ENCODE data around the gene LRPAP1.
"Not testable (repeated sequence)": the region's sequence is repeated elsewhere in the genome, so short reads cannot be mapped to it uniquely, and the experiment has no call there.

LRPAP1 gene

DNA sequence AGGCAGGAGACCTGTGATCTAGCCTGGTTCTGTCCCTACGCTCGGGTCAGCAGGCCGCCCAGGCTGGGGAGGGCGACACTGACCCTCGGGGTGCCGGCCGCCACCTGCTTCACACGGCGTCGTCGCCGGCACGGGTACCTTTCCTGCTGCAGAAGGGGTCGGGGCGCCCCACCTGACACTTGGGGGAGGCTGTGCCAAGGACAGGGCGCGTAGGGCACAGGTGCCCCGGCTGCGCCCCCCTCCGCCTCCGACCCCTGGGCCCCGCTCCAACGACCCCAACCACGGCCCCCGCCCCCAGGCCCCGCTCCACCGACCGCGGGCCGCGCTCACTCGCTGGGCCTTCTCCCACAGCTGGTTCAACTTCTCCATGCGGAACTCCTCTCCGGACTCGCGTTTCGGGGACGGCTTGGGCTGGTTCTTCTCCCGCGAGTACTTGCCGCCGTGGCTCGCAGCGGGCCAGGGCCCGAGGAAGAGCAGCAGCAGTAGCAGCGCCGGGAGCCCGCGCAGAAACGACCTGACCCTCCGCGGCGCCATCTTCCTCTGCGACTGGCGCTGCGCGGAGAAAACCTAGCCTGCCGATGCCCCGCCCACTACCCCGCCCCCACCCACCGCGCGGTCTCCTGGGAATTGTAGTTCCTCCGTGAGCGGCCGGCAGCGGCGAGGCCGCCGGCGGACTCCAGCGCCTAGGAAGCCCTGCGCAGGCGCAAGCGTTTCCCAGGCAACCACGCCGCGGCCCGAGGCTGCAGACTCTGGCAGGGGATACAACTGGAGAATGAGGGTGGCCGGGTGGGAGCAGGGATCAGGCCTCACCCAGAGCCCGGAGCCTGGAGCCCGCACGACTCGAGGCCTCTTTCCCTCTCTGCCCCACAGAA lies at the start of gene LRPAP1 (continued):
- TF ChIP-seq ZNF23 (tag by site-specific recombination; IDR thresholded peaks at IDR 0.05; ENCODE audit: borderline replicate concordance) (no peak), ZFHX2 (tag by site-specific recombination; conservative IDR thresholded peaks at IDR 0.05) (peak; percentile 28; the same call in 1 of the 2 replicates), OVOL3 (tag by site-specific recombination; IDR thresholded peaks at IDR 0.05) (no peak), ZNF302 (tag by site-specific recombination; IDR thresholded peaks at IDR 0.05; ENCODE audit: low read depth) (no peak), ZNF214 (tag by site-specific recombination; IDR thresholded peaks at IDR 0.05; ENCODE audit: borderline replicate concordance) (no peak), ZNF610 (tag by site-specific recombination; IDR thresholded peaks at IDR 0.05; ENCODE audit: borderline replicate concordance) (no peak), ZNF549 (tag by site-specific recombination; IDR thresholded peaks at IDR 0.05) (no peak), ZNF510 (tag by site-specific recombination; IDR thresholded peaks at IDR 0.05; ENCODE audit: insufficient replicate concordance) (no peak), ZNF157 (tag by site-specific recombination; IDR thresholded peaks at IDR 0.05) (no peak), YY2 (tag by site-specific recombination; IDR thresholded peaks at IDR 0.05) (peak; percentile 60; the same call in 1 of the 2 replicates), SP7 (tag by site-specific recombination; IDR thresholded peaks at IDR 0.05) (0 out of 2 replicates have a peak, but pooled peaks have one; percentile 49), GLIS2 (tag by site-specific recombination; IDR thresholded peaks at IDR 0.05) (0 out of 2 replicates have a peak, but pooled peaks have one; percentile 42), ZNF660 (tag by site-specific recombination; IDR thresholded peaks at IDR 0.05) (peak; percentile 49; the same call in 1 of the 2 replicates), SP3 (tag by site-specific recombination; IDR thresholded peaks at IDR 0.05) (peak; percentile 88), KLF9 (tag by site-specific recombination; IDR thresholded peaks at IDR 0.05; ENCODE audit: low read depth) (peak; percentile 82), ZNF335 (tag by site-specific recombination; conservative IDR thresholded peaks at IDR 0.05) (peak; percentile 61), KLF8 (tag by site-specific recombination; IDR thresholded peaks at IDR 0.05) (0 out of 2 replicates have a peak, but pooled peaks have one; percentile 35), ZXDB (tag by site-specific recombination; IDR thresholded peaks at IDR 0.05) (peak; percentile 40; the same call in 1 of the 2 replicates), ZBTB8A (tag by site-specific recombination; IDR thresholded peaks at IDR 0.05) (peak; percentile 19; the same call in 1 of the 2 replicates), ZNF350 (tag by site-specific recombination; IDR thresholded peaks at IDR 0.05) (no peak), ZNF624 (tag by site-specific recombination; IDR thresholded peaks at IDR 0.05) (no peak), SETDB1 (IDR thresholded peaks at IDR 0.05; ENCODE audit: insufficient read length, low read length) (no peak), ZNF184 (tag by site-specific recombination; IDR thresholded peaks at IDR 0.05) (no peak), ZNF664 (tag by site-specific recombination; IDR thresholded peaks at IDR 0.05) (no peak), FEZF1 (tag by site-specific recombination; IDR thresholded peaks at IDR 0.05) (no peak)
- TF ChIP-seq, protein P1, sequence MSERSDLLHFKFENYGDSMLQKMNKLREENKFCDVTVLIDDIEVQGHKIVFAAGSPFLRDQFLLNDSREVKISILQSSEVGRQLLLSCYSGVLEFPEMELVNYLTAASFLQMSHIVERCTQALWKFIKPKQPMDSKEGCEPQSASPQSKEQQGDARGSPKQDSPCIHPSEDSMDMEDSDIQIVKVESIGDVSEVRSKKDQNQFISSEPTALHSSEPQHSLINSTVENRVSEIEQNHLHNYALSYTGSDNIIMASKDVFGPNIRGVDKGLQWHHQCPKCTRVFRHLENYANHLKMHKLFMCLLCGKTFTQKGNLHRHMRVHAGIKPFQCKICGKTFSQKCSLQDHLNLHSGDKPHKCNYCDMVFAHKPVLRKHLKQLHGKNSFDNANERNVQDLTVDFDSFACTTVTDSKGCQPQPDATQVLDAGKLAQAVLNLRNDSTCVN (tag by site-specific recombination; optimal IDR thresholded peaks at IDR 0.05), result peak; percentile 56
- TF ChIP-seq, protein P2, sequence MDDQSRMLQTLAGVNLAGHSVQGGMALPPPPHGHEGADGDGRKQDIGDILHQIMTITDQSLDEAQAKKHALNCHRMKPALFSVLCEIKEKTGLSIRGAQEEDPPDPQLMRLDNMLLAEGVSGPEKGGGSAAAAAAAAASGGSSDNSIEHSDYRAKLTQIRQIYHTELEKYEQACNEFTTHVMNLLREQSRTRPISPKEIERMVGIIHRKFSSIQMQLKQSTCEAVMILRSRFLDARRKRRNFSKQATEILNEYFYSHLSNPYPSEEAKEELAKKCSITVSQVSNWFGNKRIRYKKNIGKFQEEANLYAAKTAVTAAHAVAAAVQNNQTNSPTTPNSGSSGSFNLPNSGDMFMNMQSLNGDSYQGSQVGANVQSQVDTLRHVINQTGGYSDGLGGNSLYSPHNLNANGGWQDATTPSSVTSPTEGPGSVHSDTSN (CRISPR knock-in tag; IDR thresholded peaks at IDR 0.05), result 0 out of 2 replicates have a peak, but pooled peaks have one; percentile 57
- TF ChIP-seq, protein P3, sequence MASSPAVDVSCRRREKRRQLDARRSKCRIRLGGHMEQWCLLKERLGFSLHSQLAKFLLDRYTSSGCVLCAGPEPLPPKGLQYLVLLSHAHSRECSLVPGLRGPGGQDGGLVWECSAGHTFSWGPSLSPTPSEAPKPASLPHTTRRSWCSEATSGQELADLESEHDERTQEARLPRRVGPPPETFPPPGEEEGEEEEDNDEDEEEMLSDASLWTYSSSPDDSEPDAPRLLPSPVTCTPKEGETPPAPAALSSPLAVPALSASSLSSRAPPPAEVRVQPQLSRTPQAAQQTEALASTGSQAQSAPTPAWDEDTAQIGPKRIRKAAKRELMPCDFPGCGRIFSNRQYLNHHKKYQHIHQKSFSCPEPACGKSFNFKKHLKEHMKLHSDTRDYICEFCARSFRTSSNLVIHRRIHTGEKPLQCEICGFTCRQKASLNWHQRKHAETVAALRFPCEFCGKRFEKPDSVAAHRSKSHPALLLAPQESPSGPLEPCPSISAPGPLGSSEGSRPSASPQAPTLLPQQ (tag by site-specific recombination; IDR thresholded peaks at IDR 0.05), result peak; percentile 60; the same call in 1 of the 2 replicates

DNA sequence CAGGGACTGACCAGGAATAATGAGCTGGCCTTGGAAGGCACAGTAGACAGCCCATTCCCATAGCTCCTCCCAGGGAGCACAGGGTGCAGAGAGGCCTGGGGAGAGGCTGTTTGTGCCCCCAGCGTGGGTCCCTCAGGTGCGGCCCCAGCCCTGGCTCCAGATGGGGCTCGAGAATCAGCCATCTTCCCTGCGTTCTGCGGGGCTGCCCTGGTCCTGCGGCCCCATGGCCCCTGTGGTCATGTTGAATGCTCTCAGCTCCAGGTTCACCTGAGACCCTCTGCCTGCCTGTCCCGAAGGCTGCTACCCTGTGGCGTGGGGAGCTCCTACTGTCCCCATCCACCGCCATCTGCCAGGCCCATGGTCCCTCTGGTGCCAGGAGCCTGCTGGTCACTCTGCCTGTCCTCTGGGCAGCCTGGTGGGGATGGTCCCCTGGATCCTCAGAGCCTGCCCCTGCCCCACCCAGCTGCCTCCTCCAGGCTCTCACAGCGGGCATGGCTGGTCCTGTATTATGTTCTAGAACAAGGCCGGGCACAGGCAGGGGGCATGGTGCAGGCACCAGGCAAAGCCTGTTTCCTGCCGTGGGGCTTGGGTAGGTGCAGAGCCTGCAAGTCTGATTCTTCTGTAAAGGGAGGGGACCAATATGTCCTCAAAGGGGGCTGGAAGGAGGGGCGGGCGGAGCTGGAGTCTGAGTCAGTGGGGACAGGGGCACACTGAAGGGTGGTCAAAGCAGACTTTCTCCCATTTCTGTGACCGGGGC lies 49.3 kb upstream of the LRPAP1 start:
- H3K9me3 ChIP-seq (ENCODE audit: control insufficient read depth, insufficient read depth, low read depth, low read length); CTCF ChIA-PET; H3K36me3 ChIP-seq (ENCODE audit: control insufficient read depth in 2 of 2, insufficient read depth in 1 of 2, low read length in 2 of 2); H3K27ac ChIP-seq (ENCODE audit: extremely low read depth, low read depth, low read length); H3K4me3 ChIP-seq (ENCODE audit: low read depth, low read length); POLR2A ChIA-PET; H3K4me1 ChIP-seq (ENCODE audit: control insufficient read depth, insufficient read depth, low read length): not testable (repeated sequence)

Data from HEK293 (cell line).